B cell (primary cell): Measurements from ENCODE around the gene NUCB1.
"Not testable (repeated sequence)": the region's sequence is repeated elsewhere in the genome, so short reads cannot be mapped to it uniquely, and the experiment has no call there.

Experiments
- CTCF ChIP-seq: fragments of 200-600 bp; IDR thresholded peaks from one replicate; pipeline ENCODE4 v1.8.0; 2022; ENCODE audit warnings: antibody characterized with exemption, mild to moderate bottlenecking
- EZH2 ChIP-seq: IDR thresholded peaks from 2 replicates; pipeline ENCODE4 v1.6.1; 2012; ENCODE audit warnings: borderline replicate concordance, low read depth, mild to moderate bottlenecking, moderate library complexity, low read length; ENCODE audit not compliant: insufficient read depth, poor library complexity, severe bottlenecking

DNA sequence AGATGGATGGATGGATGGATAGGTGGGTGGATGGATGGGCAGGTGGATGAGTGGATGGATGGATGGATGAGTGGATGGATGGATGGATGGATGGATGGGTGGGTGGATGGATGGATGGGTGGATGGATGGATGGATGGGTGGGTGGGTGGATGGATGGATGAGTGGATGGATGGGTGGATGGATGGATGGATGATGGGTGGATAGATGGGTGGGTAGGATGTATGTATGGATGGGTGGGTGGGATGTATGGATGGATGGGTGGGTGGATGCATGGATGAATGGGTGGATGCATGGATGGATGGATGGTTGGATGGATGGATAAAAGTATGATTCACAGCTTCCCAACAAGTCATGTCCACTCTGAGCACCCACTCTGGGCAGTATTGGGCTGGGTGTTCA lies 3.7 kb downstream of the NUCB1 start:
- not testable (repeated sequence) for TF ChIP-seq CTCF, EZH2
